H1 (cell line): Measurements from ENCODE around the gene FHIT. TPM values are rescaled to one million over a fixed set of nuclear protein-coding genes. Genes with fewer than 3 reads are reported as not detected.

Experiments used
- CTCF ChIA-PET: fragments of 300-600 bp; sonication (Branson Sonifier 250); formaldehyde crosslinking; loops from one replicate; lab custom pipeline; 2021; ENCODE audit not compliant: partially characterized antibody; lab: Charles Lee
- POLR2A ChIA-PET: fragments of 300-600 bp; sonication (Branson Sonifier 250); formaldehyde crosslinking; loops from one replicate; lab custom pipeline; 2021; ENCODE audit warnings: inconsistent platforms; ENCODE audit not compliant: partially characterized antibody; lab: Charles Lee
- DNase-seq, 2 experiments: peaks; one replicate each; pipeline versions ENCODE4 v3.0.0 to v3.0.0-alpha.2; 2010 to 2022; ENCODE audit warnings: low spot score in 2 of 2, low read depth in 1 of 2, mixed read lengths in 1 of 2
- FAIRE-seq: peaks from 2 replicates; lab custom pipeline; 2011; peaks lifted over from hg19 to GRCh38; lab: Jason Lieb, UNC
- H2AFZ ChIP-seq: 2 replicates; pipeline ENCODE4 v1.8.1; 2012; ENCODE audit warnings: low read length, inconsistent platforms
- H2AK5ac ChIP-seq: 2 replicates; pipeline ENCODE4 v1.6.1; 2013; ENCODE audit warnings: low read depth, low read length
- H2BK120ac ChIP-seq: replicated peaks from 2 replicates; pipeline ENCODE3; 2013; ENCODE audit warnings: low read depth, low read length, inconsistent platforms
- H2BK12ac ChIP-seq: 2 replicates; pipeline ENCODE4 v1.6.1; 2013; ENCODE audit warnings: low read depth, low read length
- H2BK15ac ChIP-seq: 2 replicates; pipeline ENCODE4 v1.6.1; 2013; ENCODE audit warnings: low read length
- H2BK20ac ChIP-seq: 2 replicates; pipeline ENCODE4 v1.6.1; 2013; ENCODE audit warnings: low read length
- H2BK5ac ChIP-seq: 2 replicates; pipeline ENCODE4 v1.6.1; 2013; ENCODE audit warnings: low read depth, low read length
- H3K14ac ChIP-seq: 2 replicates; pipeline ENCODE4 v1.6.1; 2013; ENCODE audit warnings: inconsistent platforms; ENCODE audit not compliant: insufficient read length
- H3K18ac ChIP-seq: 2 replicates; pipeline ENCODE4 v1.6.1; 2013; ENCODE audit warnings: low read length; ENCODE audit errors: extremely low read depth
- H3K23ac ChIP-seq: 2 replicates; pipeline ENCODE4 v1.6.1; 2013; ENCODE audit warnings: inconsistent platforms; ENCODE audit not compliant: insufficient read length
- H3K23me2 ChIP-seq: 2 replicates; pipeline ENCODE4 v1.6.1; 2013; ENCODE audit warnings: low read depth, low read length
- H3K27ac ChIP-seq: 2 replicates; pipeline ENCODE4 v1.6.1; 2011; ENCODE audit warnings: low read depth, low read length, inconsistent platforms
- H3K27me3 ChIP-seq, 4 experiments: replicated peaks in 1 of 4; 1 replicate in 1 of 4; 2 replicates in 3 of 4; pipeline versions ENCODE4 v1.6.1 to v1.8.1; 2011 to 2013; ENCODE audit warnings: low read length in 3 of 4, mild to moderate bottlenecking in 3 of 4, inconsistent platforms in 2 of 4, mixed read lengths in 2 of 4, moderate library complexity in 1 of 4; ENCODE audit not compliant: control insufficient read depth in 3 of 4, insufficient read depth in 3 of 4; ENCODE audit errors: extremely low read depth in 1 of 4
- H3K36me3 ChIP-seq, 4 experiments: 2 replicates each; pipeline versions ENCODE4 v1.6.1 to v1.8.1; 2011 to 2013; ENCODE audit warnings: mild to moderate bottlenecking in 4 of 4, low read length in 3 of 4, moderate library complexity in 2 of 4, control low read depth in 1 of 4, inconsistent platforms in 1 of 4; ENCODE audit not compliant: insufficient read depth in 4 of 4, control insufficient read depth in 2 of 4
- H3K4ac ChIP-seq: replicated peaks from 2 replicates; pipeline ENCODE3; 2013; ENCODE audit warnings: low read length, low read depth, mixed read lengths, inconsistent platforms; ENCODE audit not compliant: insufficient read length
- H3K4me1 ChIP-seq, 4 experiments: replicated peaks in 1 of 4; 1 replicate in 1 of 4; 2 replicates in 3 of 4; pipeline versions ENCODE4 v1.6.1 to v1.8.1; 2011 to 2013; ENCODE audit warnings: low read length in 3 of 4, inconsistent platforms in 2 of 4, mixed read lengths in 1 of 4; ENCODE audit not compliant: insufficient read depth in 4 of 4, control insufficient read depth in 3 of 4
- H3K4me2 ChIP-seq, 2 experiments: 2 replicates each; pipeline versions ENCODE4 v1.6.1 to v1.8.1; 2011 to 2013; ENCODE audit warnings: low read depth in 2 of 2, low read length in 2 of 2, control low read depth in 1 of 2, inconsistent platforms in 1 of 2, mild to moderate bottlenecking in 1 of 2; ENCODE audit not compliant: insufficient read depth in 1 of 2
- H3K4me3 ChIP-seq, 4 experiments: fragments of 200-600, 300-600 bp in 1 of 4; sonication (generic), shearing (Covaris generic), sonication (Bioruptor Twin) in 1 of 4; 2 replicates each; pipeline versions ENCODE4 v1.5.1 to v1.8.1; 2011 to 2016; ENCODE audit warnings: low read length in 4 of 4, low read depth in 3 of 4, control low read depth in 2 of 4, inconsistent platforms in 2 of 4, mild to moderate bottlenecking in 2 of 4, mixed read lengths in 1 of 4, moderate library complexity in 1 of 4; ENCODE audit not compliant: insufficient read depth in 2 of 4; ENCODE audit errors: extremely low read depth in 1 of 4
- H3K56ac ChIP-seq: replicated peaks from 2 replicates; pipeline ENCODE3; 2013; ENCODE audit warnings: low read depth, mild to moderate bottlenecking, mixed read lengths, low read length, inconsistent platforms; ENCODE audit not compliant: insufficient read length
- H3K79me1 ChIP-seq: 2 replicates; pipeline ENCODE4 v1.6.1; 2013; ENCODE audit warnings: low read depth, low read length, control low read depth
- H3K79me2 ChIP-seq, 2 experiments: 2 replicates each; pipeline versions ENCODE4 v1.6.1 to v1.8.1; 2012 to 2013; ENCODE audit warnings: low read length in 2 of 2, mild to moderate bottlenecking in 2 of 2, inconsistent platforms in 1 of 2; ENCODE audit not compliant: insufficient read depth in 2 of 2, control insufficient read depth in 1 of 2
- H3K9ac ChIP-seq, 4 experiments: replicated peaks in 1 of 4; 1 replicate in 1 of 4; 2 replicates in 3 of 4; pipeline versions ENCODE4 v1.6.1 to v1.8.1; 2011 to 2013; ENCODE audit warnings: low read depth in 3 of 4, low read length in 3 of 4, control low read depth in 2 of 4, mild to moderate bottlenecking in 2 of 4, moderate library complexity in 2 of 4, inconsistent platforms in 1 of 4; ENCODE audit errors: extremely low read depth in 1 of 4
- H3K9me3 ChIP-seq, 2 experiments: 2 replicates each; pipeline versions ENCODE4 v1.6.1 to v1.8.1; 2012 to 2013; ENCODE audit warnings: mild to moderate bottlenecking in 2 of 2, moderate library complexity in 2 of 2, control low read depth in 1 of 2, inconsistent platforms in 1 of 2, low read depth in 1 of 2, low read length in 1 of 2, mixed read lengths in 1 of 2; ENCODE audit not compliant: insufficient read depth in 2 of 2
- H4K20me1 ChIP-seq, 2 experiments: replicated peaks in 1 of 2; 2 replicates each; pipeline versions ENCODE3 to v1.8.1; 2011 to 2013; ENCODE audit warnings: inconsistent platforms in 2 of 2, low read length in 2 of 2, mild to moderate bottlenecking in 1 of 2; ENCODE audit not compliant: insufficient read depth in 2 of 2, control insufficient read depth in 1 of 2
- H4K5ac ChIP-seq: 2 replicates; pipeline ENCODE4 v1.6.1; 2013; ENCODE audit warnings: low read length, low read depth, mixed read lengths, inconsistent platforms; ENCODE audit not compliant: insufficient read length
- H4K8ac ChIP-seq: 2 replicates; pipeline ENCODE4 v1.8.0; 2013; ENCODE audit warnings: mild to moderate bottlenecking, moderate library complexity, low read length, inconsistent platforms; ENCODE audit not compliant: insufficient read depth; ENCODE audit errors: extremely low read depth
- H4K91ac ChIP-seq: replicated peaks from 2 replicates; pipeline ENCODE3; 2013; ENCODE audit warnings: low read length, mixed read lengths, inconsistent platforms; ENCODE audit not compliant: insufficient read length
- NRF1 ChIP-seq: IDR thresholded peaks from 2 replicates; pipeline ENCODE4 v1.6.1; 2011; ENCODE audit warnings: mild to moderate bottlenecking, low read depth, low read length, improper control_type of control experiment
- POU5F1 ChIP-seq: IDR thresholded peaks from 2 replicates; pipeline ENCODE4 v1.6.1; 2011; ENCODE audit warnings: low read depth, mild to moderate bottlenecking, low read length, moderate library complexity
- RFX5 ChIP-seq: IDR thresholded peaks from 2 replicates; pipeline ENCODE4 v1.6.1; 2011; ENCODE audit warnings: low read depth, low read length, improper control_type of control experiment, borderline replicate concordance
- SP4 ChIP-seq: IDR thresholded peaks from 2 replicates; pipeline ENCODE4 v1.6.1; 2012; ENCODE audit warnings: low read length, inconsistent platforms
- YY1 ChIP-seq: IDR thresholded peaks from 2 replicates; pipeline ENCODE4 v1.6.1; 2011; ENCODE audit warnings: low read depth, mild to moderate bottlenecking, low read length
- WGBS, 2 experiments: shearing (Covaris generic) in 1 of 2; methylation state at CpG; one replicate each; pipeline versions ENCODE4 v1.1.6 to v1.1.7; 2013 to 2015; ENCODE audit warnings: low lambda C conversion rate in 2 of 2, mixed read lengths in 2 of 2, inconsistent platforms in 1 of 2, low coverage in 1 of 2, missing lambda C conversion rate in 1 of 2; ENCODE audit not compliant: insufficient replicate concordance in 2 of 2, insufficient coverage in 1 of 2, insufficient read length in 1 of 2; ENCODE audit errors: extremely low coverage in 1 of 2, missing lambda C conversion rate in 1 of 2; 5-methylcytosine and 5-hydroxymethylcytosine counted together
- long read RNA-seq, 2 experiments: library from RNA in 1 of 2; library from capped mRNA in 1 of 2; stranded (forward); transcript quantifications; one replicate each; pipeline ENCODE4 v2.0.0, GENCODE V29; 2021; ENCODE audit warnings: inconsistent platforms in 1 of 2
- polyA minus RNA-seq, 3 experiments: library from RNA; depleted of rRNA, polyadenylated mRNA; stranded (reverse); fragments of >200 nt; gene quantifications; 1 replicate in 2 of 3; 2 replicates in 1 of 3; pipeline ENCODE4 v1.2.3, GENCODE V29; 2011
- polyA plus RNA-seq, 7 experiments: library from polyadenylated mRNA; depleted of rRNA in 3 of 7; stranded (reverse) in 5 of 7; unstranded in 2 of 7; fragments of >200 nt in 5 of 7; fragments of 200-250 nt in 2 of 7; gene quantifications; 1 replicate in 5 of 7; 2 replicates in 1 of 7; 4 replicates in 1 of 7; pipeline versions ENCODE4 v1.2.1 to v1.2.3, GENCODE V29; 2011 to 2013; ENCODE audit warnings: missing spikeins in 2 of 7, mixed read lengths in 2 of 7
- total RNA-seq: library from RNA; stranded (reverse); fragmentation: NEBNext Ultra II Directional; extraction: Animal tissue kit (Norgen Biotek cat#: 25700); gene quantifications from 2 replicates; pipeline ENCODE4 v1.2.1, GENCODE V29; 2021

The FHIT gene
- 1.8 and 3.2 TPM in 2 replicates for total RNA-seq
- 0.89 and 1.2 TPM in 2 replicates for polyA plus RNA-seq (2011; rRNA removed)
- 1.4 TPM for polyA plus RNA-seq (2011; cell fraction: cytosol; rRNA removed)
- 2.6 TPM for polyA plus RNA-seq (2011; cell fraction: nucleus; rRNA removed)
- 1.5 to 5.7 TPM (median 2.4 TPM) in 4 replicates for polyA plus RNA-seq (2012, experiment 1 of 2)
- 1.4 TPM for polyA plus RNA-seq (2012, experiment 2 of 2)
- 2.2 TPM for polyA plus RNA-seq (2013, experiment 1 of 2)
- polyA plus RNA-seq (2013, experiment 2 of 2): 1.7 TPM
- polyA minus RNA-seq (2011; rRNA and poly(A)+ RNA removed): 1.8 and 1.9 TPM in 2 replicates
- polyA minus RNA-seq (2011; cell fraction: cytosol; rRNA and poly(A)+ RNA removed): 2.1 TPM
- polyA minus RNA-seq (2011; cell fraction: nucleus; rRNA and poly(A)+ RNA removed): 16.2 TPM
- long read RNA-seq, experiment 1: 0 reads
- long read RNA-seq, experiment 2: 0 reads

- ChIA-PET CTCF (interaction anchor here (1.9 kb wide), 1 partner anchor 16 kb away, joined by 4 read pairs; no protein-coding TSS in a partner anchor), POLR2A (no interaction called here)
- peak; percentile 87; the same call in 1 of the 2 replicates for TF ChIP-seq SP4
- no peak for TF ChIP-seq RFX5
- peak; percentile 99 for TF ChIP-seq YY1
- TF ChIP-seq POU5F1: no peak
- no peak for TF ChIP-seq NRF1
These were observed at the start of gene FHIT for GRCh38 chr3:61251174-61251972. FHIT (minus strand) TSS chr3:61251452.

More at GRCh38 chr3:61251174-61251972, at the start of gene FHIT:
- H3K79me1 ChIP-seq: no peaks in the 10 kb centered on the region
- H3K4me1 ChIP-seq: peaks cover 0 to 16% (median 6%) of the 10 kb centered on the region in 4 experiments; a peak in 6 of 7 replicates
- H2BK120ac ChIP-seq: no peak within 1 kb of the TSS
- peak within 1 kb of the TSS; percentile 23 for H4K5ac ChIP-seq
- peak within 1 kb of the TSS; percentile 48 to 78 (median 64) for H3K4me3 ChIP-seq
- H2AK5ac ChIP-seq: peak within 1 kb of the TSS; percentile 17; the same call in 1 of the 2 replicates
- DNase-seq (peak; percentile 93 to 94), FAIRE-seq (peak; percentile 96)
- H4K91ac ChIP-seq: no peak within 1 kb of the TSS
- H3K14ac ChIP-seq: no peak within 1 kb of the TSS
- no peaks in the 10 kb centered on the region for H3K27me3 ChIP-seq
- H4K8ac ChIP-seq: peak within 1 kb of the TSS; percentile 93
- no peak within 1 kb of the TSS for H3K4ac ChIP-seq
- no peak within 1 kb of the TSS for H3K56ac ChIP-seq
- peak within 1 kb of the TSS; percentile 50 for H3K27ac ChIP-seq
- no peak within 1 kb of the TSS for H2BK15ac ChIP-seq
- no peak within 1 kb of the TSS for H2BK20ac ChIP-seq
- peak within 1 kb of the TSS; percentile 90 for H2AFZ ChIP-seq
- peak within 1 kb of the TSS; percentile 22; the same call in 1 of the 2 replicates for H2BK5ac ChIP-seq
- H3K9me3 ChIP-seq: no peaks in the 10 kb centered on the region
- H3K79me2 ChIP-seq: no peaks in the 10 kb centered on the region
- peak within 1 kb of the TSS; percentile 81 to 94 for H3K4me2 ChIP-seq
- no peaks in the 10 kb centered on the region for H4K20me1 ChIP-seq
- 7% methylated on average over 29 of the region's 41 CpGs; no CpG with 5 or more reads in 1 of the 2 experiments for WGBS, 2 experiments
- H3K23me2 ChIP-seq: peaks cover 8% of the 10 kb centered on the region
- peak within 1 kb of the TSS; percentile 49 for H3K18ac ChIP-seq
- no peaks in the 10 kb centered on the region for H3K36me3 ChIP-seq
- H3K9ac ChIP-seq: peak within 1 kb of the TSS in 3 of 4 experiments; percentile 69 to 98 (median 77); a peak in 6 of 7 replicates
- no peak within 1 kb of the TSS for H3K23ac ChIP-seq
- no peak within 1 kb of the TSS for H2BK12ac ChIP-seq
